Cerebellar nuclear complex (tissue), 1 donor: ENCODE results near the gene SIL1.
"Not testable (repeated sequence)": the region's sequence is repeated elsewhere in the genome, so short reads cannot be mapped to it uniquely, and the experiment has no call there.

Experiments
- DNase-seq, 2 experiments: peaks; one replicate each; lab custom pipeline; 2025; lab: John Stamatoyannopoulos, UW

Gene SIL1

DNA sequence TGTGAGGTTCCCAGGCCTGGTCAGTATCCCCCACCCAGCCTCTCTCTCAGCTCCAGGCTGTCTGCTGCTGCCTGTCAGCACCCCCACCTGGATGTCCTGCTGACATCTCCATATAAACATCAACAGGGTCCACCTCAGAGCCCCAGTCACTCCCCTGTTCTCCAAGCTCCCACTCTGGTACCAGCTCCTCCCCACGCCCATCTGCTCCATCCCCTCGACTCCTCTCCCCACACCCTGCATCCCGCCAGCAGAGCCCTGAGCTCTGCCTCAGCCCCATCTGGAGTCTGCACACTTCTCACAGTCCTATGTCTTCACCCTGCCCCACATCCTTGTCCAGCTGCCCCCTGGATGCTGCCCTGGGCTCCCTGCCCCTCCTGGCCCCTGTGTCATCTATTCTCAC, 255.3 kb downstream of the SIL1 start:
- DNase-seq, result no peak

DNA sequence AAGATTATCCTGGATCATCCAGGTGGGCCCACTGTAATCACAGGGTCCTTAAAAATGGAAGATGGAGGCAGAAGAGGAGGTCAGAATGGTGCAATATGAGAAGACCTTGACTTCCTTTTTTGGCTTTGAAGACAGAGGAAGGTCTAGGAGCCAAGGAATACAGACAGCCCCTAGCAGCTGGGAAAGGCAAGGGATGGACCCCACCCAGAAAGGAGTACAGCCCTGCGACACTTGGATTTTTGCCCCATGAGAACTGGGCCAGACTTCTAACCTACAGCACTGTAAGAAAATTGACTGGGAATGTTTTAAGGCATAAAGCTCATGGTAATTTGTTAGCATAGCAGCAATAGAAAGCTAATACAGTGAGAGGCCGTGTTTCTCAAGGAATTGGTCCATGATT, 256.1 kb downstream of the SIL1 start:
- no peak for DNase-seq

DNA sequence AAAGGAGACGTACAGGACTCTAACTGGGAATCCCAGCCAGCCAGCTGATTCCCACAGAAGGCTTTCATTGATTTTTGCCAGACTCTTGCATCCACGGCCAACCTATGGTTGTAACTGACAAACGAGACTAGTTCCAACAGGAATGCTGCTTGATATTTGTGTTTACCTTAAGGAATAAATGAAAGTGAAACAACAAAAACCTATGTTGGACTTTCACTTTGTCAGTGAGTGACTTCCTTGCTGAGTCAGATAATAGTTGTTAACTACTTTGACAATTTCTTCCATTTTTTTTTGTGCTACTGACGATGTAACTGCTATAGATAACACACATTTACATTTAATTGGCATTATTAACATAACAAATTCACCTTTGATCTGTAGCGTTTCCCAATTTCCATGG, 259.6 kb downstream of the SIL1 start:
- no peak for DNase-seq

GRCh38 chr5:138937392-138938387, 260.5 kb downstream of the SIL1 start:
- DNase-seq, result no peak

DNA sequence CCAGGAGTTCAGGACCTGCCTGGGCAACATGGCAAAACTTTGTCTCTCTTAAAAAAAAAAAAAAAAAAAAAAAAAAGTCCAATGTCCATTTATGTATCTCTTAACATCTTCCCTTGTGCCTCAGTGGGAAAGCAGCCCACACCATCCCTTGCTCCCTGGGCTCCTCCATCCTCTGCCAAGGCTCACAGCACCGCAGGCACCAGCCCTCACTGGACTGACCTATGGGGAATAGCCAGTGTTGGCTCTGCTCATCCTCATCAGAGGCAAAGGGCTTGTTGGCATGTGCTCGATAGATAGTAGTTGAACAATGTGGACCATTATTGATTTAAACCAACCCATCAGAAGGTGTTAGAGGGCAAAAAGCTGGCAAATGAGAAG, 261.2 kb downstream of the SIL1 start:
- DNase-seq, result no peak

DNA sequence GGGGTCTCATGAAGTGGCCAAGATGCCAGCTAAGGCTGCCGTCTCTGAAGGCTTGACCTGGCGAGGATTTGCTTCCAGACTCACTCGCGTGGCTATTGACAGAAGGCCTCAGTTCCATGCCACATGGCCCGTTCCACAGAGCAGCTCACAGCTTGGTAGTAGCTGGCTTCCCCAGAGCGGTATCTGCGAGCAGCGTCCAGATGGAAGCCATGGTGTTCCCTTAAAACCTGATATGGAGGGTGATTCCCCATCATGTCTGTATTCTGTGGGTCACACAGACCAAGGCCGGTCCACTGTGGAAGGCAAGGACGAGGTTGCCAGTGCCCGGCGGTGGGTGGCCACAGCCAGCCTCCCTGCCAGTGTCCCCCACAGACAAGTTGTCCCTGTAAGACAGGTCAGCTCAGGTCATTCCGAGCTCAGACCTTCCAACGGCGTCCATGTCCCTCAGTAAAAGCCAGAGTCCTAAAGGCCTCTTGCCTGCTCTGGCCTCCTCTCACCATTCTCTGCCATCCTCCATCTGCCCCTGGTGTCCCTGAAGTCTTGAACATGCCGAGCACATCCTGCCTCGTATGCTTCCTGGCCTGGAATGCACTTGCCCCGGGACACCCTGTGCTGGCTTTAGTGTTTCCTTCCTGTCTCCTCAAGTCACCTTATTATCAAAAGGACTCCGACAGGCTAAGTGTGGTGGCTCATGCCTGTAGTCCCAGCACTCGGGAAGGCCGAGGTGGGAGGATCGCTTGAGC, 261.8 kb downstream of the SIL1 start:
- DNase-seq, result peak in 1 of 2 experiments; percentile 3

- no peak for DNase-seq
Observed at GRCh38 chr5:138935466-138935865, 262.7 kb downstream of the SIL1 start.

DNA sequence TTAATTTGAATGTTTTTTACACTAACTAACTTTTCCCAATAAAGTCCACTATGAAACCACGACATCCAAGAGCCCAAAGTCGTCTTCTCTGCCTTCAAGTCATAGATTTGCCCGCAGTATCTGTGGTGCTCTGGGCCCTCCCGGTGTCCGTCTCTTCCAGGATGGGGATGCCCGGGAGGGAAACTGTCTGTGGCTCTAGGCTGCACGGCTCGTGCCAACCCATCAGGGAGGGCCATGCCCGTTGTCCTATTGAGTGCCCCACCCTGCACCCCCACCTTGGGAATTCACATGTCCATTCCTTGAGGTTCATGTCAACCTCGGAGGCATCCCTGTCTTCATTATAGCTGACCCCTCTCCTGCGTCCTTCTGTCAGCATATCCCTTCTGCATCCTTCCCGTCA, 263.2 kb downstream of the SIL1 start:
- no peak for DNase-seq

DNA sequence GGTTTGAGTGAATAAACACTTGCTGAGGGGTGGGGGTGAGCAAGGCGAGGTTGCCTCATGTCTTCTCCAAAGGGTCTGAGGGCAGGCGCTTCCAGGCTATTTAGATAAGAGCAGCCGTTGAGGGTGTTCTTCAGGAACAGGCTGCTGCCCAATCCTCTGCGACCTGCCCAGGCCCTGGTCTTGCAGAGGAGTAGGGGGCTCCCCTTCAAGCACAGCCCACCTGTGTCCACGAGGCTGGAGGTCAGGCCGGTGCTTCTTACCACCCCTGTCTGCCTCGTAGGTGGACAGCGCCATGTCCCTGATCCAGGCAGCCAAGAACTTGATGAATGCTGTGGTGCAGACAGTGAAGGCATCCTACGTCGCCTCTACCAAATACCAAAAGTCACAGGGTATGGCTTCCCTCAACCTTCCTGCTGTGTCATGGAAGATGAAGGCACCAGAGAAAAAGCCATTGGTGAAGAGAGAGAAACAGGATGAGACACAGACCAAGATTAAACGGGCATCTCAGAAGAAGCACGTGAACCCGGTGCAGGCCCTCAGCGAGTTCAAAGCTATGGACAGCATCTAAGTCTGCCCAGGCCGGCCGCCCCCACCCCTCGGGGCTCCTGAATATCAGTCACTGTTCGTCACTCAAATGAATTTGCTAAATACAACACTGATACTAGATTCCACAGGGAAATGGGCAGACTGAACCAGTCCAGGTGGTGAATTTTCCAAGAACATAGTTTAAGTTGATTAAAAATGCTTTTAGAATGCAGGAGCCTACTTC, 264.5 kb downstream of the SIL1 start:
- DNase-seq, result no peak

DNA sequence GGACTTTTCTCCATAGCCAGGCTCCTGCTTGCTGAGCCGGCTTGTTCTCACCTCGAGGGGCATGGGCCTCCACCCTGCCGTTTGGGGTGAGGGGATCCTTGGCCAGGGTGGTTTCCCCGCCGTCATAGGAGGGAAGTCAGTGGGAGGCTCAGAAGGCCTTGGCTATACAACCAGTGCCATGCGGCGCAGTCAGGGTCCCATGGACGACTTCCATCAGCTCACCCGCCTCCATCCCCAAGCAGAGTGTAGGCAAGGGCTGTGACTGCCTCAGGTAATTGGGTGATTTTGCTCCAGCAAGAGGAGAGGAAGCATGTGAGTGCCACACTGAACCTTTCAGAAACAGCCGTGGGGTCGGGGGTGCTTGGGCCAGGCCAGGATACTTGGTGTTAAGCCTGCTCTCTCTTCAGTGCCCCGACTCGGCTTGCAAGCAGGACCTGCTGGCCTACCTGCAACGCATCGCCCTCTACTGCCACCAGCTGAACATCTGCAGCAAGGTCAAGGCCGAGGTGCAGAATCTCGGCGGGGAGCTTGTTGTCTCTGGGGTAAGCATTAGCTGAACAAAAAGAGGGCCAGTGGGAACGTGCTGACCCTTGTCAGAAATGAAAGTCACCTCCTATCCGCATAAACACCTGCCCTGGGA, 265.9 kb downstream of the SIL1 start:
- no peak for DNase-seq

GRCh38 chr5:138930371-138931097, 267.6 kb downstream of the SIL1 start:
- no peak for DNase-seq

DNA sequence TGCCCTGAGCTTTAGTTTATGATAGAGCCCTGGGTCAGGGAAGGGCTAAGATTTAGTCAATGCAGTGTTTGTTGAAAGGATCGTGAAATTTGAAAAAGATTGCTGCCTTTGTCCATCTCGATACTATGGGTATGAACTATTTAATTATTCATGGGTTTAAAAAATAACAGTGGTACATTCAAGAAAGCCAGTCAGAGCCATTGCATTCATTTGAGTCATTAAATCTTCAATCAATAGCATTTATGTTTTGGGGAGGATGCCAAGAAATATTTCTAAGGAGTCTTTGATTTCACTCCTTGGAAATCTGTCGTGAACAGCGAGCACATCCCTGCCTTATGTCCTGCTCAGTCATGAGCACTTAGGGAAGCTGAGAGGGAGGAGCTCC, 268.6 kb downstream of the SIL1 start:
- DNase-seq, result no peak

GRCh38 chr5:138927979-138928378, 270.2 kb downstream of the SIL1 start:
- peak in 1 of 2 experiments; percentile 29 for DNase-seq

DNA sequence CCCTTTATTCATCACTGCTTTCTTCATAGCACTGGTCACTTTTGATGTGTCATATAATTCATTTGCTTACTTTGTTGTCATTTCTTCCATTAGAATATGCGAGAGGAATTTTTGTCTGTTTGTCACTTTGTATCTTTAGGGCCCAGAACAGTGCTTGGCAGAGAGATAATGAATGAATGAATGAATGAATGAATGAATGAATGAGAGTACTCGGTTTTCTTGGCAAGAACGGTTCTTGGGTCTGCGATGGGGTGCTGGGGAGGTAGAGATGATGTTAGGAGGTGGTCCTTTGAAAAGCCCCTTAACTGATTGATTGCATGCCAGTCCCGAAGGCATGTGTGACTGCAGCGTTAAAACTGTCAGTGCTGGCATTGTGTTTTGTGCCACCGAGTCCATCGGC, 270.6 kb downstream of the SIL1 start:
- no peak for DNase-seq

GRCh38 chr5:138926688-138927448, 271.3 kb downstream of the SIL1 start:
- DNase-seq, result no peak

GRCh38 chr5:138926257-138926656, 271.9 kb downstream of the SIL1 start:
- DNase-seq, result no peak

GRCh38 chr5:138925090-138925635, 273.0 kb downstream of the SIL1 start:
- DNase-seq, result no peak

GRCh38 chr5:138922494-138922893, 275.7 kb downstream of the SIL1 start:
- DNase-seq, result no peak

DNA sequence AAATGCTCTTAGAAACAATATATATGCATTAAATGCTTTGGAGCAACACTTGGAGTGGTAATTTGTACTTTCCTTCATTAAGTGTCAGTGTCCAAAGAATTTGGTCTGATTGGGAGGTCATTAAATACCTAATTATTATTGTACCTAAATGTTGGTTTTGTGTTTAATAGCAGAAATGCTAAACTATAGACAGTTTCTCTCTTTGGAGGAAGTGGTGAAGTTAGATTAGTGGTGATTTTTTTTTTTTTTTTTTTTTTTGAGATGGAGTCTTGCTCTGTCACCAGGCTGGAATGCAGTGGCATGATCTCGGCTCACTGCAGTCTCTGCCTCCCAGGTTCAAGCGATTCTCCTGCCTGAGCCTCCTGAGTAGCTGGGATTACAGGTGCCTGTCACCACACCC, 276.8 kb downstream of the SIL1 start:
- DNase-seq, result not testable (repeated sequence)

GRCh38 chr5:138920181-138920580, 278.0 kb downstream of the SIL1 start:
- DNase-seq, result no peak
